NCI-H446 treated with DMSO at 0.1 percent for 48 hours (cell line): ENCODE results near the gene HLA-C.
"Not testable (repeated sequence)": the region's sequence is repeated elsewhere in the genome, so short reads cannot be mapped to it uniquely, and the experiment has no call there.

Experiments used
- DNase-seq: peaks from one replicate; lab custom pipeline; 2025; lab: John Stamatoyannopoulos, UW

The HLA-C gene

DNA sequence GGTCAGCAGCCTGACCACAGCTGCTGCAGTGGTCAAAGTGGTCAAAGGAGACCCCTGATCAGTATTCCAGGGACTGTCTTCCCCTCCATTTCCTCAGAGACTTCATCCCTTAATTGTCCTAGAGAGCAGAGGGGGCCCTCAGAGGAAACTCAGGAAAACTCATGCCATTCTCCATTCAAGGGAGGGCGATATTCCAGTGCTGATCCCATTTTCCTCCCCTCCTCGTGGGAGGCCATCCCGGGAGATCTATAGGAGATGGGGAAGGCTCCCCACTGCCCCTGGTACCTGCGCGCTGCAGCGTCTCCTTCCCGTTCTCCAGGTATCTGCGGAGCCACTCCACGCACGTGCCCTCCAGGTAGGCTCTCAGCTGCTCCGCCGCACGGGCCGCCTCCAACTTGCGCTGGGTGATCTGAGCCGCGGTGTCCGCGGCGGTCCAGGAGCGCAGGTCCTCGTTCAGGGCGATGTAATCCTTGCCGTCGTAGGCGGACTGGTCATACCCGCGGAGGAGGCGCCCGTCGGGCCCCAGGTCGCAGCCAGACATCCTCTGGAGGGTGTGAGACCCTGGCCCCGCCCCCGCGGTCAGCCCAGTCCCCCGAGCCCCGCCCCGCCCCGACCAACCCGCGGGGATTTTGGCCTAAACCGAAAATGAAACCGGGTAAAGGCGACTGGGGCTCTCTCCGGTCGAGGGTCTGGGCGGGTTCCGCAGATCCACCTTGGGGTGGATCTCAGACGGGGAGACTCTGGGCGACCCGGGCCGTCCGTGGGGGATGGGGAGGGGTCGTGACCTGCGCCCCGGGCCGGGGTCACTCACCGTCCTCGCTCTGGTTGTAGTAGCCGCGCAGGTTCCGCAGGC, 878 bp downstream of the HLA-C start:
- DNase-seq, result no peak

GRCh38 chr6:31268836-31269235, 3.1 kb downstream of the HLA-C start:
- no peak for DNase-seq

DNA sequence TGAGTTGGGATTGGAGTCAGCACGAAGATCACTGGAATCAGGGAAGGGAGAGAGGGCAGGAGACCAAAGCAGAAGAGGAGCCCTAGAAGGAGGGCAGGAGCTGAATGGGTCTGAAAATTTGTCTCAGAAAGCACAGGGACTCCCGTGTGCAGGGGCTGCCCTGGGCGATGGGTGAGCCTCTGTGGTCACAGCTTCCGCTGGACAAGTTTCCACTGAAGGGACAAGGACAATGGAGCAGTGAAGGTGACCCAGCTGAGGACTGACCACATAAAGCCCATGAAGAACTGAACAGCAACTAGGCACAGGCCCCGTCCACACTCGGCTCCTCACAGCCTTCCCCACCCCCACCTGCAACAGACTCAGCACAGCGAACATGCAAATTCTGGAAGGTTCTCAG, 3.5 kb downstream of the HLA-C start:
- no peak for DNase-seq

DNA sequence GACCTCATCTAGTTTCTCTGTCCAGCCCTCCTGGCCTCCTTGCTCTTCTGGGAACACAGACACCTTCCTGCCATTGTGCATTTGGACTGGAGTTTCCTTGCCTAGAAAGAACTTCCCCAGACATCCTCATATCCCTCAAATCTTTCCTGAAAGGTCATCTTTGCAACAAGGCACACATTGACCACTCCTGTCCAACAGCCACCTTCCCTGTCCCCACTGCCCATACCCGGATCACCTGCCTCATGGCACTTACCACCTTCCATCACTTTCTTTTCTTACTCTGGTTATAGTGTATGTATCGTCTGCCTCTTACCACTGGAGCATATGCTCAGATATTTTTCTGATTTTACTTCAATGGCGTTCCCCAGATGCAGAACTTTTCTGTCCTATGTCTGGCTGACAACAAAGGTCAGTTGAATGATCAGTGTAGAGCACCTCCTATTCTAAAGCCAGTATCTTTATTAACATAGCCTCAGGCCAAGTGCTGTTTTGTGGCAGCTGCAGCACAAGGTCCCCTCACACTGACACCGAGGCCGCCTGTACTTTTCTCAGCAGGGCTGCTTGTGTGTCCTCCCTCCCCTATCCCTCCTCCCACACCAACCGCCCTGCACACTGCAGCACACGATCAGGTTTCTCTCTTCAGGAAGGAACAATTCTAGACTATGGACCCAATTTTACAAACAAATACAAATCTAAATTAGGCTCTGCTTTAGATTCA, 4.1 kb downstream of the HLA-C start:
- no peak for DNase-seq

DNA sequence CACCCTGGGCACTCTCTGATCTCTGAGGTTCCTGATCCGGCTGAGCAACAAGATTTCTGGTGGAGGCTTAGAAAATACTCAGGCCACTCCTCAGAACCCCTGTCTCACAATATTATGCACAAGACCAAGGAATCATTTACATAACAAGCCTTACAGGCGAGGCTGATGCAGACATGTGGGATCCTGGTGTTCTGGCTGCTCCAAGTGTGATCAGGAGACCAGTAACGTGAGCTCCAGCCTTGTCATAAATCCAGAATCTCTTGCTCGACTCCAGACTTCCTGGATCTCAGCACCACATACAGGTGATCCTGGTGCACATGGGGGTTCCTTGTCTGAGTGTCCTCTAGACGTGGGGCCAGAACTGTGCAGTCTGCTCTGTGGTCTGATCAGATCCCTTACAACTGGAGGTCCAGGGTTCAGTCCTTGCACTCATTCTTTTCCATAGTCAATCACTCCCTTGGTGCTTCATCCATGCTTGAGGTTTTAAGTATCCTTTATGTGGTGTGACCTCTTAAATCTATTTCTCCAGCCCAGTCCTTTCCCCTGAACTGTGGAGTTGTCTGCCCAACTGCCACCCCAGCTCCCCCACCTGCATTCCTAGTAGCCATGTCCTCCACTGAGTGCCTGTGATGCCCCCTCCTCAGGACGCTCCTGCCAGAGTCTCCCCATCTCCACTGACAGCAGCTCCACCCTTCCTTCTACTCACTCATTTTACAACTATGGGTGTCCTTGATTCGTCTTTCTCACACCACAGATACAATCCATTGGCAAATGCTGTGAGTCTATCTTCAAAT, 5.1 kb downstream of the HLA-C start:
- DNase-seq, result no peak

GRCh38 chr6:31265926-31266325, 6.0 kb downstream of the HLA-C start:
- DNase-seq, result no peak

GRCh38 chr6:31263346-31263933, 8.5 kb downstream of the HLA-C start:
- DNase-seq, result not testable (repeated sequence)

DNA sequence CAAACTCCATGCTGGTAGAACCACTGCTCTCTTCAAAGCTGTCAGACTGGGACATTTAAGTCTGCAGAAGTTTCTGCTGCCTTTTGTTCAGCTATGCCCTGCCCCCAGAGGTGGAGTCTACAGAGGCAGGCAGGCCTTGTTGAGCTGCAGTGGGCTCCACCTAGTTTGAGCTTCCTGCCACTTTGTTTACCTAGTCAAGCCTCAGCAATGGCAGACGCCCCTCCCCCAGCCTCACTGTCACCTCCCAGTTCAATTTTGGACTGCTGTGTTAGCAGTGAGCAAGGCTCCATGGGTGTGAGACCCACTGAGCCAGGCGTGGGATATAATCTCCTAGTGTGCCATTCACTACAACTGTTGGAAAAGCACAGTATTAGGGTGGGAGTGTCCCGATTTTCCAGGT, 11.9 kb downstream of the HLA-C start:
- DNase-seq, result not testable (repeated sequence)

GRCh38 chr6:31252625-31253024, 19.3 kb downstream of the HLA-C start:
- no peak for DNase-seq

DNA sequence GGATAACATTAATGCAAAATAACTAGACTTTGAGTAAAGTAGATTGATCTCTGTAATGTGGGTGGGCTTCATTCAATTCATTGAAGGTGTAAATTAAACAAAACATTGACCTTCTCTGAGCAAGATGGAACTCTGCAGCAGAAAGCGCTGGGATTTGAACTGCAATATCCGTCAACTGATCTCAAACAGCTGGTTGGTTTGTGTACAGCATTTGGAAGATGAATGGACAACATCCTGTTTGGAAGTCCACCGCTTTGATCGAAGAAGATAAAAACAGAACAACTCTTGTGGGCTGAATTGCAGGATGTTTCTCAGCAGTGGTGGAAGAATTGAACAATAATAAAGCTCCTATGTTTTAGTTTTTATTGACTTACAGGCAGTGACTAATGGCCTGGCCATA, 20.6 kb downstream of the HLA-C start:
- no peak for DNase-seq

DNA sequence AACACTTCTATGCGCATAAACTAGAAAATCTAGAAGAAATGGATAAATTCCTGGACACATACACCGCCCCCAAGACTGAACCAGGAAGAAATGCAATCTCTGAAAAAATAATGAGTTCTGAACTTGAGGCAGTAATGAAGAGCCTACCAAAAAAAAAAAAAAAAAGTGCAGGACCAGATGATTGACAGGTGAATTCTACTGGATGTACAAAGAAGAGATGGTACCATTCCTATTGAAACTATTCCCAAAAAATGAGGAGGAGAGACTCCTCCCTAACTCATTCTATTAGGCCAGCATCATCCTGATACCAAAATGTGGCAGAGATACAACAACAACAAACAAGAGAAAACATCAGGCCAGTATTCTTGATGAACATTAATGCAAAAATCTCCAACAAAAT, 22.7 kb downstream of the HLA-C start:
- no peak for DNase-seq

DNA sequence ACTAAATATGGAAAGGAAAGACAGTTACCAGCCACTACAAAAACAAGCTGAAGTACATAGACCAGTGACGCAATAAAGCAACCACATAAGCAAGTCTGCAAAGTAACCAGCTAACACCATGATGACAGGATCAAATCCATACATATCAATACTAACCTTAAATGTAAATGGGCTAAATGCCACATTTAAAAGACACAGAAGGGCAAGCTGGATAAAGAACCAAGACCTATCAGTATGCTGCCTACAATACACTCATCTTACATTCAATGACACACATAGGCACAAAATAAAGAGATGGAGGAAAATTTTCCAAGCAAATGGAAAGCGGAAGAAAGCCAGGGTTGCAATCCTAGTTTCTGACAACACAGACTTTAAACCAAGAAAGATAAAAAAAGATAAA, 24.1 kb downstream of the HLA-C start:
- DNase-seq, result no peak

DNA sequence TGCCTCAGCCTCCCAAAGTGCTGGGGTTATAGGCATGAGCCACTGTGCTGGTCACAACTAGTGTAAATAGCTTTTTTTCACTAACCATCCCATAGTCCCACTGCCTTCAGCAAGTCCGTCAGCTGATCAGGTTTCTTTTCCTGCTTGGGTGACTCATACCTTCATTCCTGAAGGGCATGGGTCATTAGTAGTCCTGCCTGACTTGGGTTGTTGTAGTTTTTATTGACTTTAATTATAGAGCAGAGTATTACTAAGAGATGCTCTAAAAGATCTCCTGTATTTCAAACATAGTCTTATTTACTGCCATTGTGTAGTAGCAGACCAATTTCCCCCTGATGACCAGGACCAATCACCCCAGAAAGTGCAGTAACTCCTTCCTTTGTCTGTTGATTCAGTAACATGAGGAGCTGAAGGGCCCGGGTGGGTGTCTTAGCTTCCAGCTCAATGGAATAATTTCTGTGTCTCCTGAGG, 25.8 kb downstream of the HLA-C start:
- no peak for DNase-seq

GRCh38 chr6:31243508-31243907, 28.4 kb downstream of the HLA-C start:
- DNase-seq, result no peak

DNA sequence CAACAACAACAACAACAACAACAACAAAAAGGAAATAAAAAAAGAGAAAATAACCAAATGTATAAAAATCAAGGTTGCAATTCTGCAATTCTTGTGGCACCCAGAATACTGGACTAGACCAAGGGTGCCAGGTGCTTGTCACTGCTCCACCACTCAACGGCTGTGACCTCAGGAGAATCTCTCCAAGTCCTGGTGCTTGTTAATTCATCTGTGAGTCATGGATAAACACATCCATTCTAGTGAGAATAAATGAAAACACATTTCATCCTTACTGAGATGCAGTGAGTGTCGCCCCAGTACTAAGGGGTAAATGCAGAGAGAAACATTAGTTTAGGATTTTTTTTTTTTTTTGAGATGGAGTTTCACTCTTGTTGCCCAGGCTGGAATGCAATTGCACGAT, 32.0 kb downstream of the HLA-C start:
- no peak for DNase-seq

DNA sequence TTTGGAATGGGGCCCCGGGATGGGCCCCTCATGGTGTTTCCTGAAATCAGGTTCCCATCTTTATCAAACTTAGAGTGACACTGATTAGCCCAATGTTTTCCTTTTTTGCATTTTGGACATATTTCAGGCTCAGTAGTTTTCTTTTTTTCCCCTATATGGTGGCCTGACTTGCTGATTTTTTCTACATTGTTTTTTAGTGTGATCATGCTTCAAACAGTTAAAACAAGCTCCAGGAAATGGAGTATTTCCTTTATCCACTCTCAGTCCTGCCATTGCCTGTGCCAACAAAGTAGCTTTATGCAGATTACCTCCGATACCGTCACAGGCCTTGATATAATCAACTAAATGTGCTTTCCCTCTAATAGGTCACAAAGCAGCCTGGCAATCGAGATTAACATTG, 37.8 kb downstream of the HLA-C start:
- DNase-seq, result not testable (repeated sequence)

DNA sequence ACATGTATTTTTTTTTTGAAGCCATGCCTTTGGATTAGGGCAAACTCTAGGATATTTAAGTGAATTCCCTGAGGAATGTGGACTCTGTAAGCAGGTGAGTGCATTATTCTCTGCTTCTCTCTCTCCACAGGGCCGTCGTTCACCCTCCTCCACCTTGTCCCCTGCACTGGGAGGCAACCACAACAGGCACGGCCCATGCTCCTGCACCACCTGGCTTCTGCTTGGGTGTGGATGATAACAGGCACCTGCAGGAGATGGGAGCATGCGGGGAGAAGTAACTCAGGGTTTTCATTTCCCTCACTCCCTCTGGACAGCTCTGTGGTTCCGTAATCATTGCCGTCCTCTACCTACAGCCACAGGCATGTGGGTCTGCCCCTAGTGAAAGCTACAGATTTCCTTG, 43.4 kb downstream of the HLA-C start:
- no peak for DNase-seq

DNA sequence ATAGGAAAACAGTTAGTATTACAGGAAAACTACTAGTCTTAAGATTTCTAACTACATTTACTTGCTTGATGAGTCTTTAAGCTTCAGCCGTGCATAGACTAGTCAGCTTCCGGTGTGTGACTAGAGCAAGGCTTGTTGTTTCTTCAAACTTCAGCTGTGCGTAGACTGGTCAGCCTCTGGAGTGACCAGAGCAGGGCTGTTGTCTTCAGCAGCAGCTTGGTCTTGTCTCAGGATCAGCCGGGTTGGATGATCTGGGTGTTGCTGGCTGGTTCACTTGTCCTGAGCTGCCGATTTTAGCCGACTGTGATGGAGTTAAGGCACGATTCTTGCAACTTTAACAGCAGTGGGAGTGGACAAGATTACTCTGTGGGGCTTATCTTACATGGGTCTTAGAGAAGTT, 44.7 kb downstream of the HLA-C start:
- no peak for DNase-seq

GRCh38 chr6:31225735-31226134, 46.2 kb downstream of the HLA-C start:
- DNase-seq, result no peak

- DNase-seq, result no peak
Measured at GRCh38 chr6:31222496-31222895, 49.4 kb downstream of the HLA-C start.
